Lower leg skin (tissue), 4 donors: Measurements from ENCODE around the gene ABHD2. TPM values are rescaled to one million over a fixed set of nuclear protein-coding genes. Genes with fewer than 3 reads are reported as not detected.

Experiments
- DNase-seq, 2 donors: peaks; one replicate each; pipeline ENCODE4 v3.0.0-alpha.2; 2019; ENCODE audit warnings: low spot score in 2 of 2
- H3K4me3 ChIP-seq: fragments of 200-600 bp; sonication (generic); 2 replicates; pipeline ENCODE4 v1.5.1; 2017; ENCODE audit warnings: mild to moderate bottlenecking, low read depth; ENCODE audit not compliant: poor library complexity, severe bottlenecking
- POLR2A ChIP-seq, 2 donors: fragments of 450-650 bp; IDR thresholded peaks; one replicate each; pipeline ENCODE4 v1.6.1; 2016 to 2017; ENCODE audit warnings: antibody characterized with exemption in 2 of 2, mild to moderate bottlenecking in 1 of 2, moderate library complexity in 1 of 2
- WGBS, 2 donors: methylation state at CpG; one replicate each; pipeline ENCODE4 v1.1.5; 2018; 5-methylcytosine and 5-hydroxymethylcytosine counted together
- intact Hi-C: fragments of 100-400 bp; cut with DNase I; formaldehyde crosslinking; loops from one replicate; pipeline ENCODE4 v1.15.0; 2023; ENCODE audit warnings: low total_unique reads
- total RNA-seq, 4 donors: library from RNA; depleted of rRNA; stranded (reverse); fragments of >200 nt; gene quantifications; one replicate each; pipeline ENCODE4 v1.1.0, GENCODE V29; 2016
- TF ChIP-seq, protein P1 (sequence below), 3 donors: fragments of 450-650 bp; IDR thresholded peaks; one replicate each; pipeline ENCODE4 v1.5.1; 2016; ENCODE audit warnings: antibody characterized with exemption in 3 of 3, mild to moderate bottlenecking in 3 of 3, moderate library complexity in 2 of 3

Gene ABHD2
- total RNA-seq, 4 donors from 2014 or later, result 21.5 to 57.3 (median 38.5) TPM

DNA sequence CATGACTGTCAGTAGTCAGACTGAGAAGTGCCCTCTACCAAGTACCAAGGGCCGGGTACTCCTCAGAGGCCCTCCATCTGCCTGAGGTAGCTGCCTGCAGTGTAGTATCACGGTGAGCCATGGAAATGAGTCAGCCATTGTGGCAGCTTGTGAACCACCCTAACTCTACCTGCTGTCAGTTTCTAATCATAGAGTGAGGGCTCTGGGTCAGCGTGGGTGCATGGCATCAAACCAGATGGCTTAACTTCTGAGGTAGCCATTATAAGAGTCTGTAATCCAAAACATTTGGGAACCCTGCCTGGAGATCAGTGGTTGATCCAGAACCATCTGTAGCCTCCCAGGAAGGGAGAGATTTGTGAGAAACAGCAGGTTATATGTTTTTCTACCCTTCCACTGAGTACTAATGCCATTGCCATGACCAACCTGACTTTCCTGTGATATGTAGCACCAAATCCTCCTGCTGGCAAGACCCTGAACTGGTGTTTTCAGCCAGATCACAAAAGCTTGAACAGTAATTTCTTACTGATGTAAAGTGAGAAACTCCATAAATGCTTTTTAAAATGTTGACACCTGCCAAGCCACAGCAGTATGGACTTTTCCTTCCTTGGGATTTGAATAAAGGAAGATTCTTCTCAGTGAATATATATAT lies 38.9 kb downstream of the ABHD2 start:
- DNase-seq, result no peak
- TF ChIP-seq, protein P1, sequence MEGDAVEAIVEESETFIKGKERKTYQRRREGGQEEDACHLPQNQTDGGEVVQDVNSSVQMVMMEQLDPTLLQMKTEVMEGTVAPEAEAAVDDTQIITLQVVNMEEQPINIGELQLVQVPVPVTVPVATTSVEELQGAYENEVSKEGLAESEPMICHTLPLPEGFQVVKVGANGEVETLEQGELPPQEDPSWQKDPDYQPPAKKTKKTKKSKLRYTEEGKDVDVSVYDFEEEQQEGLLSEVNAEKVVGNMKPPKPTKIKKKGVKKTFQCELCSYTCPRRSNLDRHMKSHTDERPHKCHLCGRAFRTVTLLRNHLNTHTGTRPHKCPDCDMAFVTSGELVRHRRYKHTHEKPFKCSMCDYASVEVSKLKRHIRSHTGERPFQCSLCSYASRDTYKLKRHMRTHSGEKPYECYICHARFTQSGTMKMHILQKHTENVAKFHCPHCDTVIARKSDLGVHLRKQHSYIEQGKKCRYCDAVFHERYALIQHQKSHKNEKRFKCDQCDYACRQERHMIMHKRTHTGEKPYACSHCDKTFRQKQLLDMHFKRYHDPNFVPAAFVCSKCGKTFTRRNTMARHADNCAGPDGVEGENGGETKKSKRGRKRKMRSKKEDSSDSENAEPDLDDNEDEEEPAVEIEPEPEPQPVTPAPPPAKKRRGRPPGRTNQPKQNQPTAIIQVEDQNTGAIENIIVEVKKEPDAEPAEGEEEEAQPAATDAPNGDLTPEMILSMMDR (IDR thresholded peaks at IDR 0.05), result no peak
- TF ChIP-seq POLR2A (IDR thresholded peaks at IDR 0.05), result no peak
- H3K4me3 ChIP-seq, result no peak overlapping the region
- WGBS, 2 donors, result 84 to 85% methylated on average over 3 of the region's 3 CpGs
- intact Hi-C loops, result no loop called here

DNA sequence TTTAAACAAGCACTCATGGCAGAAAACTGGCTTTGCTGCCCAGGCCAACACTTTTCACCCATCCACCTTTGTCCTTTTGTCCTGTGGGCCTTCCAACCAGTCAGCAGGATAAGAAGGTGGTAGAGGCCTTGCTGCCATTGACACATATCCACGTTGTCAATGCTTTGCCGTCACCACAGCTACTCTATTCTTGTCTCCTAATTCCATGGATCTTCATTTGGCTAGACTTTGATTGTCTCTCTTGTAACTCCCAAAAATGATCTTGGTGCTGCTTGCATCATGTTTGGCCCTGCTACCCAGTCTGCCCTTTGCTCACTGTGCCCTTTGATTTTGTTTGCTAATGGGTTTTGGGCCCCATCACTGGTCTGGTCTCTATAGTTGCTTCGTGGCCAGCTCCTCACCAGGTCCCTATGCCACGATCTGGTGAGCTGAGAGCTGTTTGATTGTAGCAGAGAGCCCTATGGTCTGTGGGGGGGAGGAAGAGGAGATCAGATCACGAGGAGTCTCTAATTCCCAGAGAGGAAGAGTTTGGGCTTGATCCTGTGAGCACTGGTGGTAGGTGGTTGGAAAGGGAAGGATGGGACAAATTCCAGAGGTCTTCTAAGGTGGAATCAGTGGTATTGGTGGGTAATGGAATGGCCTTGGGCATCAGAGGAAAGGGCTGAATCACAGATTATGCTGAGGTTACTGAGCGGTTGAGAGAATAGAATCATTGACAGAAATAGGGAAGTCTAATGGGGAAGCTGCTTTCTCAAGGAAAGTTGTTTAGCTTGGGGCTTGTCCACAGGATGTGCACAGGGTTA lies 40.3 kb downstream of the ABHD2 start:
- no peak for DNase-seq
- no peak overlapping the region for H3K4me3 ChIP-seq
- TF ChIP-seq, protein P1 (IDR thresholded peaks at IDR 0.05), result no peak
- no peak for TF ChIP-seq POLR2A (IDR thresholded peaks at IDR 0.05)
- intact Hi-C loops, result no loop called here
- 90 to 93% methylated on average over 6 of the region's 6 CpGs for whole genome bisulfite sequencing, 2 donors

DNA sequence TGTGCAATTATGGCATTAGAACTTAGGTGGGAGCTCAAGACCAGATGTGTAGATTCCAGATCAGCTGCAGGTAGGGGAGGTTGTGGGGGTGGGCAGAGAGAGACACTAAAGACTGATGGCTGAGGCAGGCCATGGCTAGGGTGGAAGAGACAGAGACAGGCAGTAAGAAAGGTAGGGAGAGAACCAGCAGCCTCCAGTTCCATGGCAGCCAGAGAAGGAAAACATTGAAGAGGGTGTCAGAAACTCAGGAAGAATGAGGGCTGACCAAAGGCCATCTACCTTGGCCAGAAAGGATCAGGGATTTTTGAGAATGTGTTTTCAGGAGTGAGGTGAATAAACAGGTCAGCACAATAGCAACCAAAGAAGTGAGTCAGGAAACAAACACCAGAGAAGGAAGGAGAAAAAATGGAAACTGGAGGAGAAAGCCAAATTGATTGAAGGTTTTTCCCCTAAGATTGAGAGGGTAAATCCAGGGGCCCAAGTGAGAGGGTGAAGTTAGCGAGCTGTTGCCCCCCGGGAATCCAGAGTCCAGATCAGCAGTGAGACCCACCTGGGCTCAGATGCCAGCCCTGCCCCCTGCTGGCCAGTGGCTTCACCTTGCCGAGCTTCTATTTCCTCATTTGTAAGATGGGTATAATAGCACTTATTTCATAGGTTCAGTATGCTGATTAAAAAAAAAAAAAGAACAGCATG lies 41.0 kb downstream of the ABHD2 start:
- intact Hi-C loops, result no loop called here
- 56 to 61% methylated on average over 3 of the region's 3 CpGs for WGBS, 2 donors
- no peak for DNase-seq
- TF ChIP-seq, protein P1 (IDR thresholded peaks at IDR 0.05), result no peak
- TF ChIP-seq POLR2A (IDR thresholded peaks at IDR 0.05), result no peak
- no peak overlapping the region for H3K4me3 ChIP-seq

DNA sequence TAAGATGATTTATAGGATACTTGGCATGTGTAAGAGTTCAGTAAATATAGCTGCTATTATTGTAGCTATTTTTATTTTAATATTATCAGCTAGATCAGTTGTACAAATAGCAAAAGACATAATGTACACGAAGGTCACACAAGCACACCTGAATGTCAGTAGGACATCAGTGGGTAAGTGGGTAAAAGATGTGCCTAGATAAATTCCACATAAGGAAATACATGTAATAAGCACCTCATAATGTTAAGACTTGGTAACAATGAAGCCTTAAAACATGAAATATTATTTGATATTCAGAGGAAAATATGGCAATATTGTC lies 41.5 kb downstream of the ABHD2 start:
- DNase-seq, result no peak
- H3K4me3 ChIP-seq, result no peak overlapping the region
- intact Hi-C loops, result no loop called here
- TF ChIP-seq, protein P1 (IDR thresholded peaks at IDR 0.05), result no peak
- TF ChIP-seq POLR2A (IDR thresholded peaks at IDR 0.05), result no peak
- 47 to 57% methylated on average over 1 of the region's 1 CpG for WGBS, 2 donors

DNA sequence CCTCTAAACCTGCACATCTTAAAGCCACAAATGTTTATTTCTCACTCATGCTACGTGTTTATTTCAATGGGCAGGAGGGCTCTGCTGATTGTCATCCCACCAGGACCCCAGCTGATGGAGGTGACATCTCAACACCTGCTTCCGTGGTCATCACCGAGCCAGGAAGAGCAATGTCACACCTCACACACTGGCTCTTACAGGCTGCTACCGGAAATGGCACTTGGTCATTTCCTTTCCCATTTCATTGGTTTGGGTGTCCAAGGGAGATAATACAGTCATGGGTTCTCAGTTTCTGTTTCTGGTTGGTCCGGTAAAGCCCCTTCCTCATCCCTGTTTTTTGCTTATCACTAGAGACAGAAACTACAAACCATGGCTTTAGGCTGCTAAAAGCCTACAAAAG lies 41.9 kb downstream of the ABHD2 start:
- DNase-seq, result no peak
- 73 to 85% methylated on average over 5 of the region's 5 CpGs for WGBS, 2 donors
- TF ChIP-seq POLR2A (IDR thresholded peaks at IDR 0.05), result no peak
- TF ChIP-seq, protein P1 (IDR thresholded peaks at IDR 0.05), result no peak
- no peak overlapping the region for H3K4me3 ChIP-seq
- intact Hi-C loops, result no loop called here
